Measurements from ENCODE around the gene BTBD2. TPM values are rescaled to one million over a fixed set of nuclear protein-coding genes. Genes with fewer than 3 reads are reported as not detected.

The BTBD2 gene
- total RNA-seq, 1 experiment from 2014 or later, result 52.2 TPM

GRCh38 chr19:2045501-2046045, 30.1 kb upstream of the BTBD2 start:
- Histone ChIP-seq H3K9me3 (no peaks in the 10 kb centered on the region), H3K4me3 (ENCODE audit: low read depth, low read length) (no peak overlapping the region), H3K4me1 (peaks cover 11% of the 10 kb centered on the region; the same call in 1 of the 2 replicates), H3K27me3 (replicated peaks; ENCODE audit: control insufficient read depth, insufficient read depth, low read length) (no peaks in the 10 kb centered on the region), H3K36me3 (ENCODE audit: control insufficient read depth, insufficient read depth, low read length) (peaks cover 4% of the 10 kb centered on the region)
- BruUV-seq (replicated peaks), result no TSS peak
- TF ChIP-seq CTCF (IDR thresholded peaks at IDR 0.05; ENCODE audit: insufficient read depth in 1 of 2, low read depth in 1 of 2, low read length in 1 of 2, severe bottlenecking in 1 of 2, unreplicated experiment in 1 of 2), result no peak
- POLR2A ChIA-PET, result no interaction called here
- Mint-ChIP-seq H3K27ac (ENCODE audit: unreplicated experiment) (no peak overlapping the region), H3K4me3 (ENCODE audit: unreplicated experiment) (no peak overlapping the region), H3K9me3 (ENCODE audit: unreplicated experiment) (no peaks in the 10 kb centered on the region), H3K4me1 (ENCODE audit: low read depth, unreplicated experiment) (no peaks in the 10 kb centered on the region), H3K27me3 (ENCODE audit: insufficient read depth, unreplicated experiment) (no peaks in the 10 kb centered on the region), H3K36me3 (ENCODE audit: insufficient read depth, unreplicated experiment) (peaks cover 33% of the 10 kb centered on the region)
- no peak for DNase-seq
- CTCF ChIA-PET, result no interaction called here
- intact Hi-C loops (cut with micrococcal nuclease; ENCODE audit: unreplicated experiment), result no loop called here

- Histone ChIP-seq H3K36me3 (ENCODE audit: control insufficient read depth, insufficient read depth, low read length) (peaks cover 4% of the 10 kb centered on the region), H3K4me1 (peaks cover 11% of the 10 kb centered on the region; the same call in 1 of the 2 replicates), H3K9me3 (no peaks in the 10 kb centered on the region), H3K27me3 (replicated peaks; ENCODE audit: control insufficient read depth, insufficient read depth, low read length) (no peaks in the 10 kb centered on the region), H3K4me3 (ENCODE audit: low read depth, low read length) (no peak overlapping the region)
- intact Hi-C loops (cut with micrococcal nuclease; ENCODE audit: unreplicated experiment), result no loop called here
- CTCF ChIA-PET, result no interaction called here
- no peak overlapping the region for H3K4me3 Mint-ChIP-seq (ENCODE audit: unreplicated experiment)
- no peak overlapping the region for H3K27ac Mint-ChIP-seq (ENCODE audit: unreplicated experiment)
- no peak for DNase-seq
- BruUV-seq (replicated peaks), result no TSS peak
- POLR2A ChIA-PET, result no interaction called here
- H3K4me1 Mint-ChIP-seq (ENCODE audit: low read depth, unreplicated experiment), result no peaks in the 10 kb centered on the region
- H3K9me3 Mint-ChIP-seq (ENCODE audit: unreplicated experiment), result no peaks in the 10 kb centered on the region
- no peaks in the 10 kb centered on the region for H3K27me3 Mint-ChIP-seq (ENCODE audit: insufficient read depth, unreplicated experiment)
- H3K36me3 Mint-ChIP-seq (ENCODE audit: insufficient read depth, unreplicated experiment), result peaks cover 28% of the 10 kb centered on the region
- no peak for TF ChIP-seq CTCF (IDR thresholded peaks at IDR 0.05; ENCODE audit: insufficient read depth in 1 of 2, low read depth in 1 of 2, low read length in 1 of 2, severe bottlenecking in 1 of 2, unreplicated experiment in 1 of 2)
Measured at GRCh38 chr19:2044709-2045500, 29.4 kb upstream of the BTBD2 start.

GRCh38 chr19:2043961-2044708, 28.6 kb upstream of the BTBD2 start:
- H3K4me1 ChIP-seq, result peaks cover 6% of the 10 kb centered on the region; the same call in 1 of the 2 replicates
- Mint-ChIP-seq H3K4me3 (ENCODE audit: unreplicated experiment) (no peak overlapping the region), H3K4me1 (ENCODE audit: low read depth, unreplicated experiment) (no peaks in the 10 kb centered on the region), H3K36me3 (ENCODE audit: insufficient read depth, unreplicated experiment) (peaks cover 24% of the 10 kb centered on the region), H3K27ac (ENCODE audit: unreplicated experiment) (no peak overlapping the region), H3K27me3 (ENCODE audit: insufficient read depth, unreplicated experiment) (no peaks in the 10 kb centered on the region), H3K9me3 (ENCODE audit: unreplicated experiment) (no peaks in the 10 kb centered on the region)
- POLR2A ChIA-PET, result no interaction called here
- no peak for TF ChIP-seq CTCF (IDR thresholded peaks at IDR 0.05; ENCODE audit: insufficient read depth in 1 of 2, low read depth in 1 of 2, low read length in 1 of 2, severe bottlenecking in 1 of 2, unreplicated experiment in 1 of 2)
- no peak overlapping the region for H3K4me3 ChIP-seq (ENCODE audit: low read depth, low read length)
- no peaks in the 10 kb centered on the region for H3K9me3 ChIP-seq
- no peaks in the 10 kb centered on the region for H3K27me3 ChIP-seq (replicated peaks; ENCODE audit: control insufficient read depth, insufficient read depth, low read length)
- CTCF ChIA-PET, result interaction anchor here (0.6 kb wide), 1 partner anchor 48 kb away, joined by 10 read pairs; no protein-coding TSS in a partner anchor
- no TSS peak for BruUV-seq (replicated peaks)
- H3K36me3 ChIP-seq (ENCODE audit: control insufficient read depth, insufficient read depth, low read length), result peaks cover 4% of the 10 kb centered on the region
- intact Hi-C loops (cut with micrococcal nuclease; ENCODE audit: unreplicated experiment), result no loop called here
- DNase-seq, result no peak

All from Caco-2 (cell line).